ENCODE measurements around the gene STOML2.

STOML2 gene

GRCh38 chr9:35105571-35106342 lies 2.8 kb upstream of the STOML2 start:
- DNase-seq (ENCODE audit: insufficient read length, low spot score): no peak
- TF ChIP-seq CTCF (IDR thresholded peaks at IDR 0.05; ENCODE audit: insufficient read depth, missing control alignments): no peak
- no peak for FAIRE-seq

GRCh38 chr9:35105126-35105525 lies 2.2 kb upstream of the STOML2 start:
- no peak for TF ChIP-seq CTCF (IDR thresholded peaks at IDR 0.05; ENCODE audit: insufficient read depth, missing control alignments)
- FAIRE-seq (no peak), DNase-seq (ENCODE audit: insufficient read length, low spot score) (no peak)

GRCh38 chr9:35104586-35104985 lies 1.7 kb upstream of the STOML2 start:
- FAIRE-seq: no peak
- no peak for DNase-seq (ENCODE audit: insufficient read length, low spot score)

GRCh38 chr9:35103660-35104191 lies 795 bp upstream of the STOML2 start:
- DNase-seq (ENCODE audit: insufficient read length, low spot score) (no peak), FAIRE-seq (no peak)
- no peak for TF ChIP-seq CTCF (IDR thresholded peaks at IDR 0.05; ENCODE audit: insufficient read depth, missing control alignments)

More at GRCh38 chr9:35104586-35104985, 1.7 kb upstream of the STOML2 start:
- TF ChIP-seq CTCF (IDR thresholded peaks at IDR 0.05; ENCODE audit: insufficient read depth, missing control alignments): no peak

GRCh38 chr9:35102465-35102768 lies 514 bp downstream of the STOML2 start:
- no peak for TF ChIP-seq CTCF (IDR thresholded peaks at IDR 0.05; ENCODE audit: insufficient read depth, missing control alignments)
- DNase-seq (ENCODE audit: insufficient read length, low spot score) (no peak), FAIRE-seq (no peak)

- FAIRE-seq: no peak
- DNase-seq (ENCODE audit: insufficient read length, low spot score): no peak
- TF ChIP-seq CTCF (IDR thresholded peaks at IDR 0.05; ENCODE audit: insufficient read depth, missing control alignments): no peak
These were observed 5.4 kb downstream of the STOML2 start for GRCh38 chr9:35097573-35097972.
